GM19372 (cell line): Measurements from ENCODE around the gene FOXN1.

ENCODE experiments used
- ATAC-seq: cut with Tn5 transposase; IDR thresholded peaks from one replicate; pipeline ENCODE4 v1.9.1; 2021; ENCODE audit warnings: mild to moderate bottlenecking, low read depth, moderate library complexity; ENCODE audit not compliant: unreplicated experiment

The FOXN1 gene

GRCh38 chr17:28523876-28524275 lies 17.7 kb downstream of the FOXN1 start:
- no peak for ATAC-seq

- ATAC-seq, result no peak
Measured at GRCh38 chr17:28524476-28525424, 18.6 kb downstream of the FOXN1 start.

DNA sequence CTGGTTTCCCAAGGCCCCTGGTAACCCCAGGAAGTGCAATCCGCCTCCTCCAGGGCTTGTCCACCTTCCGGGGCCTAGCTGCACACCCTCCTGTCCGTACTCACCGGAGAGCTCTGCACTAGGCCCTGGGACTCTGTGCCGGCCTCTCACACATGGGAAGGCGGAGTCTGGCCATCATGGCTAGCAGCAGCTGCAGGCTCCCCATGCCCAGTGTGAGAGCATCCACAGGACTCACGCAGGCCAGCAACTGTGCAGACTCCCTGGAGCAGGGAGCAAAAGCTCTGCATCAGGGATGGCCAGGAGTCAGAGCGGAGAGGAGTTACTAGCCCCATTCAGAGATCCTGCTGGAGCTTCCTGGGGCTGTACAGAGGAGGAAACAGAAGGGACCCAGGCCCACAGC lies 20.2 kb downstream of the FOXN1 start:
- no peak for ATAC-seq

GRCh38 chr17:28527181-28527681 lies 21.1 kb downstream of the FOXN1 start:
- ATAC-seq, result no peak

DNA sequence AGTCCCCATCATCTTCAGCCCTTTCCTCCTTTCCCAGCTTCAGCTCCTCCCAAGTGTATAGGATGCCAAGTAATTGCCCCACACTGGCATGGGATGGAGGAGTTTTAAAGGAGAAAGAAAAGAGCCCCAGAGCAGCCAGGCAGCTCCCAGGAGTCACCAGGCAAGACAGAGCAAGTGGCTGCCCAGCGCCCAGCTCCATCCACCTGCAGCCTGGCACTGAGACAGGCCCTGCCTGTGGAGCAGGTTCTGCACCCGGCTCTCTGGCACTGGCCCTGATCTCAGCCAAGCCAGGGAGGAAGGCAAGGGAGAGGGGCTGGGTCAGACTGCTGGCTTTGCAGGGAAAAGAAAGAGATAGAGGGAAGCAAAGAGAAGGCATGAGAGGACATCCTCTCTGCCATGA lies 21.7 kb downstream of the FOXN1 start:
- ATAC-seq, result no peak

GRCh38 chr17:28528327-28529012 lies 22.3 kb downstream of the FOXN1 start:
- no peak for ATAC-seq

DNA sequence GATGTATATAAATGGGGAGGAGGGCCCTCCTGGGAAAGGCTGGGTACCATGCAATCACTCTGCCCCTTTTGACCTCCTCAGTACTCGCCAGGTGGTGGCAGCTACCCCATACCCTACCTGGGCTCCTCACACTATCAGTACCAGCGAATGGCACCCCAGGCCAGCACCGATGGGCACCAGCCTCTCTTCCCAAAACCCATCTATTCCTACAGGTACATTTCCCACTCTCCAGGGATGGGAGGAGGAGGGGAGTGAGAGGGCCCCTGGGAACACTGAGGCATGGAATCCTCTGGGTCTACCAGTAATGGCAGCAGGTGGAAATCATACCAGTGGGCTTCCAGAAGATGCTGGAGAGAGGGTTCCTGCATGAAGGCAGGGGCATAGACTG lies 22.9 kb downstream of the FOXN1 start:
- ATAC-seq, result no peak

DNA sequence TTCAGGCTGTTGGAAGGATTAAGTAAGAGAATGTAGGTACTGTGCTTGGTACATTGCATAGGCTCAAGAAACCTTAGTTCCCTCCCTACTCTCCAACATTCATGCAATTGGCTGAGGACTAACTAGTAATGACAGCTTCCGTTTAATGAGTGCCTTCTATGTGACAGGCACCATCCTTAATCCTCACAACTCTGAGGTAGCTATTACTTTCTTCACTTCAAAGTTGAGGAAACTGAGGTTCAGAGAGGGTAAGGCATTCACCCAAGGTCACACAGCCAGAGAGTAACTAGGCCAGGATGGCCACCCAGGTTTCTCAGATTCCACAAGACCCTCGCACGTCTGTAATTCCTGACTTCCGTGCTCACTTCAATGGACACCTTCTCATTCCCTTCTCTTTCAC lies 24.1 kb downstream of the FOXN1 start:
- no peak for ATAC-seq

- no peak for ATAC-seq
Measured at GRCh38 chr17:28530926-28531325, 24.8 kb downstream of the FOXN1 start.

GRCh38 chr17:28532050-28532960 lies 26.2 kb downstream of the FOXN1 start:
- ATAC-seq, result no peak

DNA sequence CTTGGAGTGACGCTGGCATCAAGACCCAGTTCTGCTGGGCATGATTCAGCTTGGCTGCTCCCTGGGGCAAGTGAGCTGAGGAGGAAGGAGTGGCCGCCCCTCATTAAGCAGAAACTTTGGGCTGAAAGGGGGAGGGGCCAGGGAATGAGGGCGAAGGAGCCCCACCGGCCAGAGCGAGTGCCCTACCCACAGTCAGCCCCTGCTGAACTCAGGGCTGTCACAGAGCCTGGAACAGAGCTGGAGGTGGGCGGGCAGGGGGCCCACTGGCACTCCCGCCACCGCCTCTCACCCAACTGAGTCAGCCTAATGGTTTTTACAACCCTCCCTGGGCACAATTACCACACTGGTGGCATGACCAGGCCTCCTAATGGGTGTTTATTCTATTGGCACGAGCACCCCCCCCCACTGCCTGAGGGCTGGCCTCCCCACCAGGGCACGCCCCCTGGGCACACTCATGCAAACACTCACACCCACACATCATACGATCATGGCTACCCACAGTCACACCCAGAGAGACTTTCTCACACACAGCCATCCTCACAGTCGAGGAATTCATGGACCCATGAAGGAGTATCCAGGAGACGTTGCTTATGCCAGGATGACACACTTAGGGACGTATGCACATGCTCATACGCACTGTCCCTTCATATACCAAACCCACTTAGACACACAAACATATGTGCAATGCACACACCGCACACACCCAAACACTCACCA lies 27.1 kb downstream of the FOXN1 start:
- no peak for ATAC-seq

GRCh38 chr17:28534740-28535375 lies 28.7 kb downstream of the FOXN1 start:
- no peak for ATAC-seq

DNA sequence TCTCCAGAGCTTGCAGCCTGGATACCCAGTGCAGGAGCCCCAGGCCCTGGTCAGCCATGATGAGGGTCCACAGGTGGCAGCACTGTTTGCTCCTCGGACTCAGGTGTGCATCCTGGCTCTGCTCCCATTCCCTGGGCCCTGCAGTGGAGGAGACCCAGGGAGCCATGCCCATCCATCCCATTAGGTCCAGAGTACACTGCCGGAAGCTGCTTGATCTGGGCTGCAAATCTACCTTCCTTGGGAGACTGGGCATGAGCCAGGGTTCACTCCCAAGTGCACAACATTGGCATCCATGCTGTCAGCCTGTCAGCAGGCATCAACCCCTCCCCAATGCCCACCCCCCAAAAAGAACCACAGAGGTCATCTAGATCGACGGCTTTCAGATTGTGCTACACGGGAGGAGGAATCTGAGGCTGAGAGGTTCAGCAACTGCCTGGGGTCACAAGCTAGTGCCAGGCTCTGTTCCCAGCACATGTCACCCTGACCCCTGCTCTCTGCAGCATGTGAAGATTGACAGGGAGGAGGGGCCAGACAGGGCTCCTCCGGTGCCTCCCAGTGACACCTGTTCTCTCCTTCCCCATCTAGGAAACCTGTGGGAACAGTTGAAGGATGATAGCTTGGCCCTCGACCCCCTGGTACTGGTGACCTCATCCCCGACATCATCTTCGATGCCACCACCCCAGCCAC lies 30.5 kb downstream of the FOXN1 start:
- ATAC-seq, result no peak

GRCh38 chr17:28537219-28537610 lies 31.1 kb downstream of the FOXN1 start:
- ATAC-seq, result no peak

DNA sequence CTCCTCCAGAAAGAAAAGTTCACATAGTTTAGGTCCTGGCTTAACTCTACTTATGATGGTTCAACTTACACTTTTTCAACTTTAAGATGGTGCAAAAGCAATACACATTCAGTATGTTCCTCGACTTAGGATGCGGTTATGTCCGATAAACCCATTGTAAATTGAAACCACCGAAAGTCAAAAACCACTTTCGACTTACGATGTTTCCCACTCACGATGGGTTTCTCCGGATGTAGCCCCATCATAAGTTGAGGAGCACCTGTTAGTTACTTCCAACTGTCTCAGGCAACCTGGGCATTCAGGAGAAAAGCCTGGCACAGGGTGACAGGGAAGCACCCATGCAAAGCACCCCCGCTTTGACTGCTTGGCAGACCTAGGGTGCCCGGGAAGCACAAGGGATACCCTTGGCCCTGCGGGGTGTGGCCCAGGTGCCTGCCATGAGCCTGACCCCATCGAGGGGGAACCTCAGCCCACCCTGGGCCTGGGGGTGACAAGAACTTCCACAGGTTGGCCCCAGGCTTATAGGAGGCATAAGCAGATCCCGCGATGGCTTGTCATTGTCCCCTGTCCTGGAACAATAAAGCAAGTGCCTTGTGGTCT lies 32.2 kb downstream of the FOXN1 start:
- no peak for ATAC-seq

- ATAC-seq, result no peak
Measured at GRCh38 chr17:28540231-28540630, 34.1 kb downstream of the FOXN1 start.

DNA sequence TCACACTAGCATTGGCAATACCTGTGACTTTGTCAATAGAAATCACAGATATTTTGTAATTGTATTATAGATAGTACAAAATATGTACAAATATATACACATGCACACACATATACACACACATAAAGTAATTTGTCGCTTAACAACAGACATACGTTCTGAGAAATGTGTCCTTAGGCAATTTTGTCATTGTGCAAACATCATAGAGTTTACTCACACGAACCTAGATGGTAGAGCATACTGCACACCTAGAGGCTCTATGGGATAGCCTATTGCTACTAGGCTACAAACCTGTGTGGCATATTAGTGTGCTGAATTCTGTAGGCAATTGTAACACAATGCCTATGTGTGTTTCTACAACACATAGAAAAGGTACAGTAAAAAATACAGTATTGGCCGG lies 35.3 kb downstream of the FOXN1 start:
- no peak for ATAC-seq

DNA sequence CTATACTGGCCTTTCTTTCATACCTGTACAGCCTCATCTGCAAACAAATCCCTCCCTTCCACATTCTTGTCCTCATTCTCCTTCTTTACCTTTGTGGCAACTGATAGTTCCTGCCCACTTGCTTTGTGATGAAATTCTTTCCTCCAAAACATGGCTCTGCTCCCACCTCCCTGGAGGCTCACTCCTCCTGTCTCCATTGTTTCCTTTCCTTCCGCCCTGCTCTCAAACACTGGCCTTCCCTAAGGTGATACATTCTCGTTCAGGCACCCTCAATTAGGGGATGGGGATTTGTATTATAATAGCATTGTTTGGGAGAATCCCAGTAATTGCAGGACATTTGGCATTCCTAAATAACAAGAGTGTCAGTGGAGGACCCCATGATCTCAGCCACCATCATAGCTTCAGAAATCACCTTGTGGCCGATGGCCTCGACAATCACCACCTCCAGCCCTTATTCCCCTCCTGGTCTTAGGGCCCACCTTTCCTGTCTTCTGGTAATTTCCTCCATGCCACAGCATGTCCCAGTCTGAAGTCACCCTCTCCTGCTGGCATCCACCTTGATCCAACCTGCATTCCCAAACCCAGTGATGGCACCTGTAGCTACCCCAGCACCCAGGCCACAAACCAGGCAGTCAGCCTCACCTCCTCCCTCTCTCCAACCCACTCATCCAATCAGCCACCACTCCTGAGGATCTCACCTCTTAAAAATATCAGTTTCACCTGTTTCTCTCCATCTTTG lies 38.4 kb downstream of the FOXN1 start:
- no peak for ATAC-seq
